Upper lobe of left lung (tissue), 4 donors: ENCODE data around the gene KAZN.

ENCODE experiments used
- POLR2A ChIP-seq, 4 donors: fragments of 450-650 bp; IDR thresholded peaks; one replicate each; pipeline ENCODE4 v1.5.1; 2016 to 2017; ENCODE audit warnings: antibody characterized with exemption in 4 of 4, mild to moderate bottlenecking in 2 of 4
- POLR2AphosphoS5 ChIP-seq, 2 donors: sonication (generic); formaldehyde crosslinking; IDR thresholded peaks; one replicate each; pipeline ENCODE4 v1.5.1; 2017; ENCODE audit warnings: antibody characterized with exemption in 2 of 2
- TF ChIP-seq, protein P1 (sequence below), 6 experiments: fragments of 450-650 bp in 4 of 6; fragments of 200-600 bp in 2 of 6; sonication (generic) in 2 of 6; IDR thresholded peaks; one replicate each; pipeline ENCODE4 v1.5.1; 2016 to 2019; ENCODE audit warnings: antibody characterized with exemption in 6 of 6

DNA sequence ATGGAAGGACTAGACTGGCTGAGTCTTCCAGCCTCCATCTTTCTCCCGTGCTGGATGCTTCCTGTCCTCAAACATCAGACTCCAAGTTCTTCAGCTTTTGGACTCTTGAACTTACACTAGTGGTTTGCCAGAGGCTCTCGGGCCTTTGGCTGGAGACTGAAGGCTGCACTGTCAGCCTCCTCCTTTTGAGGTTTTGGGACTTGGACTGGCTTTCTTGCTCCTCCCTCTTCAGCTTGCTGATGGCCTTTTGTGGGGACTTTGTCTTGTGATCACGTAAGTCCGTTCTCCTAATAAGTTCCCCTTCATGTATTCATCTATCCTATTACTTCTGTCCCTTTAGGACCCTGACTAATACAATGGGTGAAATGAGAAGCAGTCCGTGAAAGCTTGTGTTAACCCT is 196.4 kb downstream of the KAZN start:
- TF ChIP-seq POLR2AphosphoS5 (IDR thresholded peaks at IDR 0.05) (no peak), POLR2A (IDR thresholded peaks at IDR 0.05) (no peak)
- TF ChIP-seq, protein P1, sequence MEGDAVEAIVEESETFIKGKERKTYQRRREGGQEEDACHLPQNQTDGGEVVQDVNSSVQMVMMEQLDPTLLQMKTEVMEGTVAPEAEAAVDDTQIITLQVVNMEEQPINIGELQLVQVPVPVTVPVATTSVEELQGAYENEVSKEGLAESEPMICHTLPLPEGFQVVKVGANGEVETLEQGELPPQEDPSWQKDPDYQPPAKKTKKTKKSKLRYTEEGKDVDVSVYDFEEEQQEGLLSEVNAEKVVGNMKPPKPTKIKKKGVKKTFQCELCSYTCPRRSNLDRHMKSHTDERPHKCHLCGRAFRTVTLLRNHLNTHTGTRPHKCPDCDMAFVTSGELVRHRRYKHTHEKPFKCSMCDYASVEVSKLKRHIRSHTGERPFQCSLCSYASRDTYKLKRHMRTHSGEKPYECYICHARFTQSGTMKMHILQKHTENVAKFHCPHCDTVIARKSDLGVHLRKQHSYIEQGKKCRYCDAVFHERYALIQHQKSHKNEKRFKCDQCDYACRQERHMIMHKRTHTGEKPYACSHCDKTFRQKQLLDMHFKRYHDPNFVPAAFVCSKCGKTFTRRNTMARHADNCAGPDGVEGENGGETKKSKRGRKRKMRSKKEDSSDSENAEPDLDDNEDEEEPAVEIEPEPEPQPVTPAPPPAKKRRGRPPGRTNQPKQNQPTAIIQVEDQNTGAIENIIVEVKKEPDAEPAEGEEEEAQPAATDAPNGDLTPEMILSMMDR (IDR thresholded peaks at IDR 0.05): no peak
